GM18505 (cell line): ENCODE measurements around the gene MYORG.
"Not testable (repeated sequence)": the region's sequence is repeated elsewhere in the genome, so short reads cannot be mapped to it uniquely, and the experiment has no call there.

ENCODE experiments used
- ATAC-seq: cut with Tn5 transposase; IDR thresholded peaks from one replicate; pipeline ENCODE4 v1.9.1; 2021; ENCODE audit not compliant: unreplicated experiment
- POLR2A ChIP-seq: IDR thresholded peaks from 4 replicates; pipeline ENCODE4 v1.6.1; 2011; ENCODE audit warnings: borderline replicate concordance; ENCODE audit not compliant: insufficient read depth, insufficient read length; ENCODE audit errors: extremely low read depth

Gene MYORG

GRCh38 chr9:34370970-34371880, 5.5 kb downstream of the MYORG start:
- TF ChIP-seq POLR2A = no peak
- ATAC-seq = no peak

- TF ChIP-seq POLR2A = no peak
- ATAC-seq = no peak
These were observed 6.2 kb downstream of the MYORG start for GRCh38 chr9:34370335-34370969.

- no peak for TF ChIP-seq POLR2A
- ATAC-seq = no peak
These were observed 7.1 kb downstream of the MYORG start for GRCh38 chr9:34369636-34370035.

GRCh38 chr9:34368796-34369195, 7.9 kb downstream of the MYORG start:
- ATAC-seq = not testable (repeated sequence)

- ATAC-seq = not testable (repeated sequence)
These were observed 8.8 kb downstream of the MYORG start for GRCh38 chr9:34367751-34368410.

- ATAC-seq = no peak
- TF ChIP-seq POLR2A = no peak
These were observed 10.3 kb downstream of the MYORG start for GRCh38 chr9:34366365-34366764.

- ATAC-seq = no peak
- no peak for TF ChIP-seq POLR2A
These were observed 11.4 kb downstream of the MYORG start for GRCh38 chr9:34365282-34365681.

- ATAC-seq = no peak
- TF ChIP-seq POLR2A = no peak
These were observed 12.9 kb downstream of the MYORG start for GRCh38 chr9:34363619-34364351.

- ATAC-seq = no peak
- TF ChIP-seq POLR2A = no peak
These were observed 14.0 kb downstream of the MYORG start for GRCh38 chr9:34362614-34363214.

- ATAC-seq = not testable (repeated sequence)
These were observed 23.7 kb downstream of the MYORG start for GRCh38 chr9:34352957-34353356.

GRCh38 chr9:34352122-34352652, 24.5 kb downstream of the MYORG start:
- not testable (repeated sequence) for ATAC-seq

GRCh38 chr9:34349324-34349723, 27.4 kb downstream of the MYORG start:
- no peak for TF ChIP-seq POLR2A
- ATAC-seq = no peak

GRCh38 chr9:34347800-34348158, 28.9 kb downstream of the MYORG start:
- no peak for ATAC-seq
- TF ChIP-seq POLR2A = no peak
